Measurements from ENCODE around the gene GTF3C2. TPM values are rescaled to one million over a fixed set of nuclear protein-coding genes. Genes with fewer than 3 reads are reported as not detected.

GTF3C2 gene
- total and polyA plus RNA-seq, 2 of the 13 experiments (the other 11 are each of a cell fraction or from before 2014, with no cell fraction given): 77.5 to 130 TPM

- peaks cover 0 to 5% of the 10 kb centered on the region in 2 experiments; a peak in 2 of 5 replicates for H3K27me3 ChIP-seq (ENCODE audit: control insufficient read depth in 1 of 2, insufficient read depth in 2 of 2, low read length in 2 of 2)
- H3K9me3 ChIP-seq (ENCODE audit: low read length): no peaks in the 10 kb centered on the region
- peaks cover 26% of the 10 kb centered on the region for H3K4me1 ChIP-seq (ENCODE audit: insufficient read depth, low read length)
- H3K9ac ChIP-seq (ENCODE audit: insufficient read depth, low read depth, low read length): no peak overlapping the region
- no peak overlapping the region for H2AFZ ChIP-seq (ENCODE audit: low read length)
- H3K27ac ChIP-seq (ENCODE audit: extremely low read length, insufficient read depth, low read length): no peak overlapping the region
- DNase-seq (ENCODE audit: low spot score) (no peak), FAIRE-seq (no peak), ATAC-seq (no peak)
- intact Hi-C loops (cut with micrococcal nuclease; ENCODE audit: unreplicated experiment): no loop called here
- no TSS peak for BruUV-seq (replicated peaks)
- ChIA-PET CTCF (ENCODE audit: low intra/inter-chr PET ratio, low total read pairs) (no interaction called here), POLR2A (interaction anchor here (1.7 kb wide), 1 partner anchor 10 kb away, joined by 3 read pairs; no protein-coding TSS in a partner anchor)
- in situ Hi-C loops (cut with HindIII; ENCODE audit: extremely low pct_ligation_motif_present, low pct_unique_long_range_greater_than_20kb): no loop called here
- no peaks in the 10 kb centered on the region for H4K20me1 ChIP-seq (ENCODE audit: insufficient read depth, low read length)
- H3K36me3 ChIP-seq (replicated peaks in 1 of 2; ENCODE audit: control insufficient read depth in 1 of 2, insufficient read depth in 2 of 2, low read length in 2 of 2): peaks cover 0 to 2% of the 10 kb centered on the region in 2 experiments; a peak in 2 of 5 replicates
- no peak overlapping the region for H3K4me3 ChIP-seq (replicated peaks in 1 of 3; ENCODE audit: insufficient read depth in 1 of 3, low read depth in 2 of 3, low read length in 3 of 3)
- TF ChIP-seq ZNF841 (CRISPR knock-in tag; IDR thresholded peaks at IDR 0.05; ENCODE audit: borderline replicate concordance) (no peak), AGO2 (optimal IDR thresholded peaks at IDR 0.05; ENCODE audit: low read depth, low read length) (peak; percentile 58), RBFOX2 (IDR thresholded peaks at IDR 0.05; ENCODE audit: low read depth, low read length) (0 out of 2 replicates have a peak, but pooled peaks have one; percentile 25), ZNF234 (CRISPR knock-in tag; conservative IDR thresholded peaks at IDR 0.05) (no peak), FOXO1 (CRISPR knock-in tag; IDR thresholded peaks at IDR 0.05) (no peak), AKAP8 (CRISPR knock-in tag; IDR thresholded peaks at IDR 0.05) (no peak), PRDM10 (CRISPR knock-in tag; IDR thresholded peaks at IDR 0.05; ENCODE audit: low read depth) (no peak), MIER3 (CRISPR knock-in tag; IDR thresholded peaks at IDR 0.05; ENCODE audit: borderline replicate concordance) (no peak)
- H3K4me2 ChIP-seq (ENCODE audit: low read depth, low read length): no peak overlapping the region
- 98% methylated on average over 65 of the region's 75 CpGs for WGBS (ENCODE audit: low lambda C conversion rate)
- H3K79me2 ChIP-seq (ENCODE audit: insufficient read depth, low read length): no peaks in the 10 kb centered on the region
These were observed 48.8 kb downstream of the GTF3C2 start for GRCh38 chr2:27307545-27308358.
